A673 (cell line): ENCODE measurements around the gene BRS3.

Experiments
- EZH2 ChIP-seq: fragments of 200-600 bp; sonication (generic); IDR thresholded peaks from 2 replicates; pipeline ENCODE4 v1.6.1; 2017; ENCODE audit warnings: borderline replicate concordance, low read depth, mild to moderate bottlenecking, mixed read lengths, antibody characterized with exemption, low read length; ENCODE audit not compliant: poor library complexity, severe bottlenecking
- TF ChIP-seq, protein P1 (sequence below): fragments of 300-800, 200-600 bp; sonication (generic); conservative IDR thresholded peaks from 2 replicates; pipeline ENCODE4 v1.5.1; 2017; ENCODE audit warnings: low read depth, mild to moderate bottlenecking, antibody characterized with exemption, low read length, moderate library complexity, mixed read lengths

DNA sequence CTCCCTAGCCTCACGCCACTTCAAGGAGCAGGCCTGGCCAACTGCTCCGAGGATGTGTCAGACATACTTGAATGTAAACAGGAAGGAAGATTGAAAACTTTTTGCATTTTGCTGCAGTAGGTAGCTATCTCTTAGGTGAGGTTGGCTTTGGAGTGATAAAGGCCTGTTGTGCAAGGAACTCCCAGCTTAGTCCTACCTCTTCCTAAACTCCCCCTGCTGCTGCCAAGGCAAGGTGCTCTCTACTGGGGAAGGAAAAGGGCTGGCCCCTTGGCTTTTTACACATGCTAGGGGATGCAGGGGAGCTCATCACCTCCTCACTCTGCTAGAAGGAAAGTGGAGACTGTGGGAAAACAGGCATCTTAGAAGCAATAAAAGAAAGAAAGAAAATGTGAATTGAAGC is 10.7 kb upstream of the BRS3 start:
- TF ChIP-seq, protein P1, sequence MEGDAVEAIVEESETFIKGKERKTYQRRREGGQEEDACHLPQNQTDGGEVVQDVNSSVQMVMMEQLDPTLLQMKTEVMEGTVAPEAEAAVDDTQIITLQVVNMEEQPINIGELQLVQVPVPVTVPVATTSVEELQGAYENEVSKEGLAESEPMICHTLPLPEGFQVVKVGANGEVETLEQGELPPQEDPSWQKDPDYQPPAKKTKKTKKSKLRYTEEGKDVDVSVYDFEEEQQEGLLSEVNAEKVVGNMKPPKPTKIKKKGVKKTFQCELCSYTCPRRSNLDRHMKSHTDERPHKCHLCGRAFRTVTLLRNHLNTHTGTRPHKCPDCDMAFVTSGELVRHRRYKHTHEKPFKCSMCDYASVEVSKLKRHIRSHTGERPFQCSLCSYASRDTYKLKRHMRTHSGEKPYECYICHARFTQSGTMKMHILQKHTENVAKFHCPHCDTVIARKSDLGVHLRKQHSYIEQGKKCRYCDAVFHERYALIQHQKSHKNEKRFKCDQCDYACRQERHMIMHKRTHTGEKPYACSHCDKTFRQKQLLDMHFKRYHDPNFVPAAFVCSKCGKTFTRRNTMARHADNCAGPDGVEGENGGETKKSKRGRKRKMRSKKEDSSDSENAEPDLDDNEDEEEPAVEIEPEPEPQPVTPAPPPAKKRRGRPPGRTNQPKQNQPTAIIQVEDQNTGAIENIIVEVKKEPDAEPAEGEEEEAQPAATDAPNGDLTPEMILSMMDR = no peak
- TF ChIP-seq EZH2 = no peak
